Mononuclear cell (primary cell): ENCODE measurements around the gene DDX56. TPM values are rescaled to one million over a fixed set of nuclear protein-coding genes. Genes with fewer than 3 reads are reported as not detected.
"Not testable (repeated sequence)": the region's sequence is repeated elsewhere in the genome, so short reads cannot be mapped to it uniquely, and the experiment has no call there.

Source experiments
- H3K27me3 ChIP-seq: 2 replicates; pipeline ENCODE4 v1.6.0; 2011; ENCODE audit warnings: low read length, control low read depth; ENCODE audit not compliant: insufficient read depth
- H3K4me1 ChIP-seq: 2 replicates; pipeline ENCODE4 v1.5.1; 2011; ENCODE audit warnings: mild to moderate bottlenecking, low read length, control low read depth; ENCODE audit not compliant: insufficient read depth
- H3K4me3 ChIP-seq: 2 replicates; pipeline ENCODE4 v1.5.1; 2011; ENCODE audit warnings: mild to moderate bottlenecking, low read length, moderate library complexity
- H3K9me3 ChIP-seq: 2 replicates; pipeline ENCODE4 v1.5.1; 2011; ENCODE audit warnings: low read depth, mild to moderate bottlenecking, control low read depth, low read length
- total RNA-seq: library from RNA; depleted of rRNA; stranded (reverse); fragments of >200 nt; gene quantifications from one replicate; pipeline ENCODE4 v1.2.3, GENCODE V29; 2012

Gene DDX56
- total RNA-seq, 1 donor = 34.5 TPM

- Histone ChIP-seq H3K27me3 (no peaks in the 10 kb centered on the region), H3K4me1 (no peaks in the 10 kb centered on the region), H3K9me3 (no peaks in the 10 kb centered on the region), H3K4me3 (no peak overlapping the region)
These were observed 14.2 kb downstream of the DDX56 start for GRCh38 chr7:44559485-44559884.

DNA sequence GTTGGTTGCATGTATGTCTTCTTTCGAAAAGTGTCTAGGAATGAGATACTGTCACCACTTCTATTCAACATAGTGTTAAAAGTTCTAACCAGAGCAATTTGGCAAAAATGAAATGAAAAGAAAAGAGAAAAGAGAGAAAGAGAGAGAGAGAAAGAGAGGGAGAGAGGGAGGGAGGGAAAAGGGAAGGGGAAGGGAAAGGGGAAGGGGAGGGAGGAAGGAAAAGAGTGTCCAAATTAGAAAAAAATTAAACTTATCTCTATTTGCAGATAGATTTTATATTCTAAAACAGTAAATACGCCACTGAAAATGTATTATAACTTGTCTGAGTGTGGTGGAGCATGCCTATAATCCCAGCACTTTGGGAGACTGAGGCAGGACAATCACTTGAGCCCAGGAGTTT is 16.2 kb downstream of the DDX56 start:
- no peaks in the 10 kb centered on the region for H3K9me3 ChIP-seq
- no peaks in the 10 kb centered on the region for H3K27me3 ChIP-seq
- H3K4me3 ChIP-seq = no peak overlapping the region
- H3K4me1 ChIP-seq = no peaks in the 10 kb centered on the region

- H3K4me1 ChIP-seq = no peaks in the 10 kb centered on the region
- H3K9me3 ChIP-seq = no peaks in the 10 kb centered on the region
- H3K27me3 ChIP-seq = peaks cover 2% of the 10 kb centered on the region
- no peak overlapping the region for H3K4me3 ChIP-seq
These were observed 18.4 kb downstream of the DDX56 start for GRCh38 chr7:44555350-44555749.

- H3K9me3 ChIP-seq, H3K4me3 ChIP-seq, H3K4me1 ChIP-seq, H3K27me3 ChIP-seq: not testable (repeated sequence)
These were observed 21.2 kb downstream of the DDX56 start for GRCh38 chr7:44552473-44553005.

DNA sequence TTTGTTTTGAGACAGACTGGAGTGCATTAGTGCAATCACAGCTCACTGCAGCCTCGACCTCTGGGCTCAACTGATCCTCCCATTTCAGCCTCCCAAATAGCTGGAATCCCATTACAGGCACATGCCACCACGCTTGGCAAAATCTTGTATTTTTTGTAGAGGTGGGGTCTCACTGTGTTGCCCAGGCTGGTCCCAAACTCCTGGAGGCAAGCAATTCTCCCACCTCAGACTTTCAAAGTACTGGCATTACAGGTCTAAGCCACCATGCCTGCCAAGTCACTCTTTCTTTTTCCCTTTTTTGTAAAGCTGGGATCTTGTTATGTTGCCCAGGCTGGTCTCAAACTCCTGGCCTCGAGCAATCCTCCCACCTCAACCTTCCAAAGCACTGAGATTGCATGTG is 24.3 kb downstream of the DDX56 start:
- H3K27me3 ChIP-seq = peaks cover 2% of the 10 kb centered on the region
- H3K4me1 ChIP-seq = no peaks in the 10 kb centered on the region
- H3K4me3 ChIP-seq = no peak overlapping the region
- H3K9me3 ChIP-seq = no peaks in the 10 kb centered on the region

DNA sequence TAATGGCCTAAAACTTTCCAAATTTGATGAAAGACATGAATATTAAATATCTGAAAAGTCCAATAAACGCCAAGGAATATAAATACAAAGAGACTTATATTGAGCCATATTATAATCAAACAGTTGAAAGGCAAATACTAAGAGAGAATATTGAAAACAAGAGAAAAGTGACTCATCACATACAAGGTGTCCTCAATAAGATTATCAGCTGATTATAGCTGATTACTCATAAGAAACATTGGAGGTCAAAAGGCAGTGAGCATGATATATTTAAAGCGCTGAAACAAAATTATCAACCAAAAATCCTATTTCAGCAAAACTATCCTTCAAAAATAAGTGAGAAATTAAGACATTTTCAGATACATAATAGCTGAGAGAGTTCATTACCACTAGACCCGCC is 24.8 kb downstream of the DDX56 start:
- Histone ChIP-seq H3K9me3 (no peaks in the 10 kb centered on the region), H3K4me1 (no peaks in the 10 kb centered on the region), H3K27me3 (peaks cover 2% of the 10 kb centered on the region), H3K4me3 (no peak overlapping the region)

DNA sequence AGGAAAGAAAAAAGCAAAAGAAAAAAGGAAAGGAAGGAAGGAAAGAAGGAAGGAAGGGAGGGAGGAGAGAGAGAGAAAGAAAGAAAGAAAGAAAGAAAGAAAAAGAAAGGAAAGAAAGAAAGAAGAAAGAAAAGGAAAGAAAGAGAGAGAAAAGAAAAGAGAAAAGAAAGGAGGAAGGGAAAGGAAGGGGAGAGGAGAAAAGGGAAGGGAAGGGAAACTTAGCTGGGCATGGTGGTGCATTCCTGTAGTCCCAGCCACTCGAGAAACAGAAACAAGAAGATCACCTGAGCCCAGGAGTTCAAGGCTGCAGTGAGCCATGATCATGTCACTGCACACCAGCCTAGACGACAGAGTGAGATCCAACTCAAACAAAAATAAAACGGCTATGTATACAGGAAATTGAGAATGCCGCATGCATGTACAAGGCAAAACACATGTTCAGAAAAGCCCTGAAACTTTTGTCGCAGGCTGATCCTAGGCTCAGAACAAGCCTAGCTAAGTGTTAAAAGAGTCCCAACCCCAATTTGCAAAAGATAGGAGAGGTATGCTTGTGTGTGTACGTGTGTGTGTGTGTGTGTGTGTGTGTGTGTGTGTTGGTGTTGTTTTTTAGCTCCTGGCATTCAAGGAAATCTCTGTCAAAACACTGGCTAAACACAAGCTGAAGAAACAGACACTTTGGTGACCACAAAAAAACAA is 26.0 kb downstream of the DDX56 start:
- Histone ChIP-seq H3K27me3 (peaks cover 2% of the 10 kb centered on the region), H3K9me3 (no peaks in the 10 kb centered on the region), H3K4me1 (no peaks in the 10 kb centered on the region), H3K4me3 (no peak overlapping the region)

DNA sequence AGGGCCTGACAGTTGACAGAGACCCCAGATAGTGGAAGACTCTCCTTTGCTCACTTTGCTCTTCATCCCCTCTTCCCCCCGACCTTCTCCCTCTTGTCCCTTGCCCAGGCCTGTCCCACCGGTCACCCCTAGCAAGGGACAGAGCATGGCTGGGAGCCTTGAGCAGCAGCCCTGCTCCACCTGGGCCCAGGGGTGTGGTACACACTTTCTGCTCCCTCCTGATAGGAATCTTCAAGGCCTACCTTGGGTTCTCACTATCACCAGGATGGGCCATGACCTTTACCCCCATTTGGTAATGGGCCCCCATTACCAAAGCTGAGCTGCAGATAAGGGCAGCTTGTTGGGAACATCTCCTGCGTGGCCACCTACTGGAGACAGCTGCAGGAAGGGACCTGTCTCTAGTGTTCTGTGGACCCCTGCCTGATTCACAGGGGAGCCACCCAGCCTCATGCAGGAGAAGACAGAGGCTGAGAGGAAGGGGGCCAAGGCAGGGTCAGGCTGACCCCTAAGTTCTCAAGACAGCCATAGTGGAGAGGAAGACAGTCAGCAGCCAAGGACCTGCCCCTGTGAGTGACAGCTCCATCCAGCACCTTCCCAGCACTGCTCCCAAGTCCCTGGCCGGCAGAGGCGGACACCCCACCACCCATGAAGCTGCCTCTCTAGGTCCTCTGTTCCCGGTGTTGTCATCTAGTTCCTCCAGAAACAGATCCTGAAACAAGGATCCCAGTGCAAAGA is 31.7 kb downstream of the DDX56 start:
- Histone ChIP-seq H3K4me3 (no peak overlapping the region), H3K27me3 (no peaks in the 10 kb centered on the region), H3K9me3 (no peaks in the 10 kb centered on the region), H3K4me1 (no peaks in the 10 kb centered on the region)

DNA sequence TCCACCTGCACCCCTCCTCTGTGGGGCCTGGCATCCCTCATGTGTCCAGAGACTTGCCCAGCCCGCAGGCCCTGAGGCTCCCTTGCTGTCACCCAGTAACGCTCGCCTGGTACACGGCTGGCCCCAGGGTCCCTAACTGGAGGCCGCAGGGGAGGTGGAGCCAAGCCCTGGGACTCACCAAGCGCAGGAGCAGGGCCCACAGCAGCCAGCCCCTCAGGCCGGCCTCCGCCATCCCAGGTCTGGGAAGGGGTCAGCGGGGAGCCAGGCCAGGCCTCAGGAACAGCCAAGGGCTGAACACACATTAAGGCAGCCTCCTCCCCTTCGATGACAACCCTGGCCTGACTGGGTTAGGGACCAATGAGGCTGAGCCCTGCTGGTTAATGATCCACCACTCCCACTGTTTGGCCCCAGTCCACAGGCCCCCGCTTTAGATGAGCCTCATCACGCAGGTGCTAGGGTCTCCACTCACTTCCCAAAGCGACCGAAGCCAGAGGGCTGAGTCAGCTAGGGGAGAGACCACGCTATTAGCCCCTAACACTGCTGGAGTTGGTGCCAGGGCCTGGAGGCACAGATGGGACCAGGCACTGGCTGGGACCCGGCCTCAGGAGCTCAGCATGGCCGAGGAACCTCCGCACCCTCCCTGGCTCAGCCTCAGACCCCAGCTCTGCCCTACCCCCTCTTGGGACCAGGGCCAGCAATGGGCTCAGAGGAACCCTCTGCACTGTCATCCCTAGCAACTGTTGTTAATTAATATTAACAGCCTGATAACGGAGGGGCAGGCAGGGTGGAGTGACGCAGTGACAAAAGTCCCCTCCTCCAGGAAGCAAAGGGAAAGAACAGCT is 32.5 kb downstream of the DDX56 start, which contains the start of gene NPC1L1:
Gene NPC1L1, minus strand, starts transcription at position 303 of the 842 bp plus-strand sequence. Its CDS starts 71 bp downstream, at position 232.
- Histone ChIP-seq H3K27me3 (no peaks in the 10 kb centered on the region), H3K9me3 (no peaks in the 10 kb centered on the region), H3K4me1 (no peaks in the 10 kb centered on the region), H3K4me3 (no peak within 1 kb of the TSS)

DNA sequence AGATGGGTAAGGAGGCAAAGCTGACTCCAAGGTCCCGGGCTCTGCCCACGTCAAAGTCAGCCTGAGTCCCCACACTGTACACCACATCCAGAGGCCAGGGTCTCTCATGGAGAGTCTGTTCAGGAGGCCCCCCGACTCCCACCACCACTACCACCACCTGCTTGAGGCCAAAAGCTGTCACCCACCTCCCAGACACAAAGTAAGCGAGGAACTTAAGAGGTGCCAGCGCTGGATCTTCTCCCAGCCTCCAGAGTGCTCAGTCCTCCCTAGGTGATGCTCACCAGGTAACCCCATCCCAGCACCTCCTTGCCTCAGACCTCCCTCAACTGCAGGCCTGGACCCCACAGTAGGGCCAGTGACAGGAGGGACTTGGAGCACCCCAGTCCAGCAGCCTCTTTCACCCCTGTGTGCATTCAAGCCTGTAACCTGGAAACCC is 33.1 kb downstream of the DDX56 start:
- H3K4me3 ChIP-seq = no peak overlapping the region
- no peaks in the 10 kb centered on the region for H3K27me3 ChIP-seq
- no peaks in the 10 kb centered on the region for H3K9me3 ChIP-seq
- no peaks in the 10 kb centered on the region for H3K4me1 ChIP-seq

DNA sequence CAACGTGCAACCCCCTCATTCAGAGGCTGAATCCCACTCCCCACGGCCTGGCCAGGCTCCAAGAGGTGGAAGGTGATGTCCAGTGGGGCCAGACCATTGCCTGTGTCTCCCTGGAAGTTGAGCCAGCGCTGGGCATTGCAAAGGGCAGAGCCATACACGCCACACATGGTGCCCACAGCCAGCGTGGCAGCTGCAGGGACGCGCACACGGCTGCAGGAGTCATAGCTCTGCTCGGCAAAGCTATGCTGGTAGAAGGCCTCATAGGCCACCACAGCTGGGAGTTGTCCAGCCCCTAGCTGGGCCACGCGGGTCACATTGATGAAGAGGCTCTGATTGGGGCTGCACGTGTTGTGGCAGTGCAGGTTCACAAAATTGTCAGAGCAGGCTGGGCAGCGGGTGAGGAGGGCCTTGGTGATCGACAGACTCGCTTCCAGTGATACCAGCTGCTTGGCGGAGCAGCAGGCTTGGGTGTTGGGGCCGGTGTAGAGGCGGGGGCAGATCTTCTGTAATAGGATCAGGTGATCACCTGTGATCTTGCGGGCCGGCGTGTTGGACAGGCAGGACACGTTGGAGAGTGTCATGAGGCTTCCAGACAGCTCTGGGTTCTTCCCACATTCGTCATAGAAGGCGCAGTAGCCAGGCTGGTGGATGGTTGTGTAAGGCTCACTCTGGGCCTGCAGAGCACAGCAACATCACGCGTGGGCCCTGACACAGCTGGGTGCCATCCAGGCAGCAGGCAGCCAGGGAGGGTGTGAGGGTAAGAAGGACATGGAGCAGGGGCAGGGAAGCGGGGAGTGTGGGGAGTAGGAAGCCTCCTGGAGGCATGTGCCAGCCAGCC is 33.8 kb downstream of the DDX56 start:
- no peaks in the 10 kb centered on the region for H3K27me3 ChIP-seq
- no peak overlapping the region for H3K4me3 ChIP-seq
- no peaks in the 10 kb centered on the region for H3K9me3 ChIP-seq
- H3K4me1 ChIP-seq = no peaks in the 10 kb centered on the region

DNA sequence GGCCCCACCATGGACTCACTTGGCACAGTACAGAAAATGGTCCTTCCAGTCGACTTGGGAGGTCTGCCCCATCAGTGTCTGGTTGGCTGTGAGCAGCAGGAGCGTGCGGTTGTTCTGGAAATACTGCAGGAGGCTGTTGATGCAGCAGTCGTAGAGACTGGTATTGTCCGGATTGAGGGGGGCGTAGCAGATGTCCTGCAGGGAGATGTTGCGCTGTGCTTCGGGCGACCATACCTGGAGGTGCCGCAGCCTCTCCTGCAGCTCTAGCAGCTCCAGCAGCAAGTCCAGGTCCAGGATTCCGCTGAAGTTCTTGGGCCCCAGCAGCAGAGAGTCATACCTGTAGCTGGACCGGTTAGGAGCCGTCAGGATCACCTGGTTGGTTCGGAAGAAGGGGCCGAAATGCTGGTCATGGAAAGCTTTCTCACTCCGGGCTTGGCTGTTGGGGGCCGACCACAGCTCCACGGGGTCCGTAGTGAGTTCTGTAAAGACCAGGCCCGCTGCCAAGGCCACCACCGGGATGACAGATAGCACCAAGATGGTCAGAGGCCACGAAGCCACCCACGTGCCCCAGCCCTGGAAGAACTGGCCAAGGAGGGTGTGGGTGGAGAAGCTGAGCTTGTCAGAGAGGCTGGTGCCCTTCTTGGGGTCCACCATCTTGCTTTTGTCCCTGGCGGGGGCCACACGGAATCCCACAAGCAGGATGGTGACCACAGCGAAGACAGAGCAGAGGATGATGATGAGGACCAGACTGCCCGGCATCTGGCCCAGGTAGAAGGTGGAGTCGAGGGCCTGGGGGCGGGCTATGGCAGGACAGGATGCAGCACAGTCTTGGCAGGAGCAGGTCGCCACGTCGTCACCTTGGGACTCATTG is 34.7 kb downstream of the DDX56 start:
- Histone ChIP-seq H3K9me3 (no peaks in the 10 kb centered on the region), H3K4me1 (no peaks in the 10 kb centered on the region), H3K4me3 (no peak overlapping the region), H3K27me3 (no peaks in the 10 kb centered on the region)

- H3K4me3 ChIP-seq = no peak overlapping the region
- H3K27me3 ChIP-seq = no peaks in the 10 kb centered on the region
- no peaks in the 10 kb centered on the region for H3K4me1 ChIP-seq
- H3K9me3 ChIP-seq = no peaks in the 10 kb centered on the region
These were observed 35.5 kb downstream of the DDX56 start for GRCh38 chr7:44538093-44538797.
